Measurements from ENCODE around the gene ADO.

The ADO gene

DNA sequence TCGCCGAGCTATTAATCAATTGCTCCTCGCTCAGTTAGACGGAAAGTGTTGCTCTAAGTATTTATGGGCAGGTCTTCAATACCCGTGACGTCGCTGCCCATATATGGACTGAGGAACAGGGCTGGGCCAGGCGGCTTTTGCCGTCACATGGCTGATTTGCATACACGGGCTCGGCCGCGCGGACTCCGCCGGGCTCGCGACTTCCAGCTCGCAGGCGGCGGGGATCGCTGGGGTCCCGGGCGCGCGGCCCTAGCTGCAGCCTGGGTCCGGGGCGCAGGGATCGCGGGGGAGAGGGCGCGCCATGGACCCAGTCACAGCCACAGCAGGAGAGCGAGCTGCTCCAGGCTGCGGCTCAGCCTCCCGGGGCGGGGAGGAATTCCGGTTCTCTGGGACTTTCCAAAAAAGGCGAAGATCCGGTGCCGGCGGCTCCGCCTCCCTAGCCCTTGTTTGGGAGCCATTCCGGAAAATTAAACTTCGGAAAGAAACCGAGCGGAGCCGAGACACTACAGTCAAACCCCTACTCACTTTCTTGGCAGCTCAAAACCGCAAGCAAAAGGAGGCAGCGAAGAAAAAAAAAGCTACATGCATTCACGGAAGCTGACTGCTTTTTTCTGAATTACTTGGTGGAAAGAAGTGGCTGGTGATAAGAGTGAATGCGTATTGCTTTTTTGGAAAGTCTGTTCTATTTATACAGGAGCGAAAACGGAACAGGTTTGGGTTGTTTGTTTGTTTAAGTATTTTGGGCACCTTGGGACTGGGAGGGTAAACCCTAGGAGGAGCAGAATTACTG, 12.0 kb downstream of the ADO start, which contains the start of gene EGR2:
Gene EGR2, minus strand, starts transcription at position 36 of the 790 bp plus-strand sequence. CDS start 337 bp downstream, outside the sequence.
- H3K36me3 Mint-ChIP-seq (ENCODE audit: insufficient read depth): peaks cover 19% of the 10 kb centered on the region
- peak within 1 kb of the TSS; percentile 86 to 92 for H3K27ac Mint-ChIP-seq
- DNase-seq: peak; percentile 93 to 98 (median 95)
- ATAC-seq (replicated peaks): peak; percentile 79
- H3K4me1 Mint-ChIP-seq (ENCODE audit: low read depth in 2 of 2): peaks cover 37 to 55% of the 10 kb centered on the region in 2 donors
- peak within 1 kb of the TSS; percentile 96 to 99 for H3K4me3 Mint-ChIP-seq
- peaks cover 53 to 66% of the 10 kb centered on the region in 2 donors for H3K27me3 Mint-ChIP-seq
- no peaks in the 10 kb centered on the region for H3K9me3 Mint-ChIP-seq

DNA sequence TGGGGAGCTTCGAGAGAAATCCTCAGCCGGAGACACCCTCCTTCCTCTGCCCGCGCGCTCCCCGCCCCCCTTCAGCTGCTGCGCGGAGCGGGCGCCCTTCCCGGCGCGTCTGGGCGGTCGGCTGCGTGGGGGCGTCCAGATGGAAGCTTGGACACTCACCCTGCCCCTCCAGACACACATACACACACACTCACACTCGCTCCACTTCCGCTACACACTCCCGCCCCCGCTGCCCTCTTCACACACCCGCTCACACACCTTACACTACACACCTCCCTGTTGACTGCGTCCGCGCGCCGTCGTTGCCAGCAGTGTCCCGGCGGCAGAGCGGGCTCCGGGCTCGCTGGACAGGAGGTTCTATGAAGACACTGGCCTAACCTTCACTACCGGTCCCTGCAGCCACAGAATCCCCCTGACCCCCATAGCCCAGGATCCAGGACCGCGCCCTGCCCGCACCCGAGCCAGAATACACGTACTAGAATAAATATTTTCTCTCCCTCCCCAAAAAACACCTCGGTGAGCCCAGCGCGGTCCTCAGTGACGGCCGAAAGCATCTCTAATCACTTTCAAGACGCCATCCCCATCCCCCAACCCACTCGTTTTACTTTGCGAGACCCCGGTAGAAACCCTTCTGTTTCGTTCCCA, 12.7 kb downstream of the ADO start:
- Mint-ChIP-seq H3K27me3 (peaks cover 53 to 66% of the 10 kb centered on the region in 2 donors), H3K4me1 (ENCODE audit: low read depth in 2 of 2) (peaks cover 36 to 52% of the 10 kb centered on the region in 2 donors), H3K9me3 (no peaks in the 10 kb centered on the region), H3K27ac (peak overlapping the region; percentile 86 to 92), H3K4me3 (peak overlapping the region; percentile 96 to 99), H3K36me3 (ENCODE audit: insufficient read depth) (peaks cover 19% of the 10 kb centered on the region)
- ATAC-seq (replicated peaks) (peak; percentile 16), DNase-seq (peak in 2 of 3 experiments; percentile 22 to 65)

DNA sequence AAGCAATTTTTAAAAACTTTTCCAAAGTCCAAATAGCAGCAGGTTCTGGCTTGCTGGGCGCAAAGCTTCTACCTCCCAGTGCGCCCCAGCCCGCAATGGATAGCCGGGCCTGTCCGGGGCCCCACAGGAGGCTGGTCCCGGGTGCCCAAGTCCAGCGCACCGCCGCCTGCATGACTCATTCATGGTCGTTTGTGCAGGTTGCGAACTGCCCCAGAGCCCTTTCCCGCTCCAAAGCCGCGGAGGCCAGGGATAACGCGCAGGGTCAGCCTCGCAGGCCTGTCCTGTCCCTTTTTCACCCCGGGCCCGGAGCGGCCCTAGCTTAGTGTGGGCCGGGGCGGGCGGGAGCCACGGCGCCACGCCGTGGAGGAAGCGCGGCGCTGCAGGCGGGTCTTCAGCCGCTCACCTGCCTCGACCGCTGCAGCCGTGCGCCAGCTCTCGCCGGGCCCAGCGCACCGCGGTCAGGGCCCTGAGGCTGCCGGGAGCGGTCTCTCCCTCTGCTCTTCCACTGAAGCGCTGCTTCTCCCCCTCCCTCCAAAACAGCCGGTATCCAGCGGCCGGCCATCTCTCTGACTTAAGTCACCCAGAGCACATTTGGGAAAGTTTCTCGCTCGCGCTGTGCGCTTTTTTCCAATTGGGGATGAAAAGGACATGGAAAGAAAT, 13.4 kb downstream of the ADO start:
- Mint-ChIP-seq H3K4me3 (peak overlapping the region; percentile 96 to 99), H3K27me3 (peaks cover 53 to 66% of the 10 kb centered on the region in 2 donors), H3K9me3 (no peaks in the 10 kb centered on the region), H3K36me3 (ENCODE audit: insufficient read depth) (peaks cover 19% of the 10 kb centered on the region), H3K4me1 (ENCODE audit: low read depth in 2 of 2) (peaks cover 36 to 48% of the 10 kb centered on the region in 2 donors), H3K27ac (peak overlapping the region; percentile 86 to 92)
- DNase-seq (peak; percentile 48 to 59 (median 53)), ATAC-seq (replicated peaks) (peak; percentile 32)

DNA sequence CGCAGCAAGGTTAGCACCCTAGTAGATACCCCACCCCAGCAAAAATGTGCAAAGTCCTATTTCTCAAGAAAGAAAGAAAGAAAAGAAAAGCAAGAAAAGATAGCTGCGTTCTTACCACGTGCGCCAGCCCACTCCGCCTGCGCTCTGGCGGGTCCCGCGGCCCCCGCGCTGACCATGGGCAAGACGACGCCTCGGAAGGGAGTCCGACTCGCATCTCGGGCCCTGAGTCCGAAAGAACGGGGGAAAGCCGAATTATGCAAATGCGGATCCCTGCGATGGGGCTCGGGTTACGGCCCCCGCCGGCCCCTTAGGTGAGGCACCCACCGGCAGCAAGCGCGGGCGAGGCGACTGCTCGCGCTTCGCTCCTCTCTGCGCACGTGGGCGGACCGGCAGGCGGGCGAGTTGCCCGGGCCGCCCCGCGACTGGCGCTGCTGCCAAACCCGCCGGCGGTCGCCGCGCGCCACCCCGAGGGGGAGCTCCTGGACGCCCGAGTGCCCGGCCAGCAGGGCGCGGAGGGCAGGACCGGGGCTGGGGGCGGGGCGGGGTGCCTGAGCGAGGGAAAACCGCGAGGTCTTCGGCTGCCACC, 14.0 kb downstream of the ADO start:
- H3K27ac Mint-ChIP-seq: no peak overlapping the region
- ATAC-seq (replicated peaks) (peak; percentile 4), DNase-seq (peak in 2 of 3 experiments; percentile 30 to 40)
- H3K4me1 Mint-ChIP-seq (ENCODE audit: low read depth in 2 of 2): peaks cover 35 to 44% of the 10 kb centered on the region in 2 donors
- peaks cover 16% of the 10 kb centered on the region for H3K36me3 Mint-ChIP-seq (ENCODE audit: insufficient read depth)
- no peaks in the 10 kb centered on the region for H3K9me3 Mint-ChIP-seq
- H3K4me3 Mint-ChIP-seq: peak overlapping the region; percentile 96 to 99
- peaks cover 49 to 62% of the 10 kb centered on the region in 2 donors for H3K27me3 Mint-ChIP-seq

DNA sequence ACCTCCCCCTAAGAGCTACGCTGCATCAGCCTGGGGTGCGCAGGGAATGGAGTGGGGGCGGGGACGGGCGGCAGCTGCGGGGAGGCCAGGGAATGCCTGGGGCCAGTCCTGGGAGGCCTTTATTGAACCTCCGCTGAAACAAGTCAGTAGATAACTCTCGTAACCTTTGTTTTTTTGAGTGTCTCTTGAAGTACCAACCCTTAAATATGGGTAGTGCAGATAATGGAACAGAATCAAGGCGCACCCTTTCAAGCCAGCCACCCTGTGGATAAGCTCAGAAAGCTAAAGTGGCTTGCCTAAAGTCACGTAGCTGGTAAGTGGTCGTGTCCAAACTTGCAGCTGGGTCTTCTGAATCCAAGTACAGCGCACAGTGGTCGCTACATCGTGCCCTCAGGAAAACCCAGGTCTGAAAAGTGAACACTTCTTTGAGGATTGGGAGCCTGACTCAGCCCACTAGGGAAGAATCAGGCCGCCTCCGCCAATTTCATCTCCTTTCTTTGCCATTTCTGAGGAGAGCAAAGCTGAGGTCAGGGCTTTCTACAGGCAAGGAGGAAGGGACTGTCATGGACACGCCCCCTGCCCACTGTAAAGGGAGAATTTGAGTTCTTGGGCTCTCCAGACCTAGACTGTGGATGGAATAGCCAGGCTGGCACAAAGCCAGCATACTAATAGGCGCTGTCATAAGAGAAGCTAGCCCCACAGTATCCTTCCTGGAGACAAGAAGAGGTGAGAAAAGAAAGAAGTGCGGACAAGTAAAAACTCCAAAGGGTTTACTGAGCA, 14.8 kb downstream of the ADO start:
- Mint-ChIP-seq H3K9me3 (no peaks in the 10 kb centered on the region), H3K4me3 (peak overlapping the region; percentile 15 to 96), H3K4me1 (ENCODE audit: low read depth in 2 of 2) (peaks cover 29 to 37% of the 10 kb centered on the region in 2 donors), H3K36me3 (ENCODE audit: insufficient read depth) (peaks cover 15% of the 10 kb centered on the region), H3K27me3 (peaks cover 40 to 54% of the 10 kb centered on the region in 2 donors), H3K27ac (no peak overlapping the region)
- DNase-seq (no peak), ATAC-seq (replicated peaks) (no peak)

DNA sequence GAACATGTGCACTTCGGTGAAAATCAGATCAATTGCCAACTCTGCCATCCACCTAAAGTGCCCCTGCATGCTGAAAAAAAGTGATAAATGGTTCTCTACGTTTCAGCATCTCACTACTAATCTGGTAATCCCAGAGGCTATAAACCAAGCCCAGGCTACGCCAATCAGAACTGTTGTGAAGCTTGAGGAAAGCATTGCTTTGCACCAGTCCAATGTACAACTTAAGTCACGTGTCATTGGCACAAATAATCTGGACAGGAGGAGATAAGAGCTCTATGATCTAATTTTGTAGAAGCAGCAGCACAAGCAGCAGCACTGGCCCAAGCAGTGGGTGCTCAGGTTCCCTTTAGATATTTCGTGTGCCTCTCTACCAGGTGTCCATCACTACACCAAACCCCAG, 16.1 kb downstream of the ADO start:
- Mint-ChIP-seq H3K27ac (no peak overlapping the region), H3K36me3 (ENCODE audit: insufficient read depth) (peaks cover 15% of the 10 kb centered on the region), H3K4me3 (no peak overlapping the region), H3K9me3 (no peaks in the 10 kb centered on the region), H3K27me3 (peaks cover 34 to 42% of the 10 kb centered on the region in 2 donors), H3K4me1 (ENCODE audit: low read depth in 2 of 2) (peaks cover 22 to 25% of the 10 kb centered on the region in 2 donors)
- DNase-seq: no peak
- ATAC-seq (replicated peaks): no peak

DNA sequence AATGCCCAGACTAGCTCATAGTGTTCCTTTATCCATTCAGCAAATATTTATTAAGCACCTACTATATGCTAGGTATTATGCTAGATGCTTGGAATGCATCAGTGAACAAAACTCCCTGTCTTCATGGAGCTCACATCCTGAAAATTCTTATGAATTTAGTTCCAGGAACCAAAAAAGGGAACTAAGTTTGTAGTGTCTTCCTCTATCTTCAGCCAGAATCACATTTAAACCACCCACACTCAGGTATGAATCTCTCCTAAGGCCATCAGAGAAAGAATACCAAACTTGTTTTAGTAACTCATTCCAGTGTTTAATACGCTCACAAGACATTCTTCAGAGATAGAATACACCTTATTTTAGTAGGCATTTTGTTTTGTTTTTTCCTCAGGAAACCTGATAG, 21.8 kb downstream of the ADO start:
- DNase-seq: no peak
- peaks cover 0 to 1% of the 10 kb centered on the region in 2 donors for H3K27me3 Mint-ChIP-seq
- H3K27ac Mint-ChIP-seq: no peak overlapping the region
- no peaks in the 10 kb centered on the region for H3K36me3 Mint-ChIP-seq (ENCODE audit: insufficient read depth)
- ATAC-seq (replicated peaks): no peak
- no peaks in the 10 kb centered on the region for H3K4me1 Mint-ChIP-seq (ENCODE audit: low read depth in 2 of 2)
- H3K9me3 Mint-ChIP-seq: no peaks in the 10 kb centered on the region
- H3K4me3 Mint-ChIP-seq: no peak overlapping the region

DNA sequence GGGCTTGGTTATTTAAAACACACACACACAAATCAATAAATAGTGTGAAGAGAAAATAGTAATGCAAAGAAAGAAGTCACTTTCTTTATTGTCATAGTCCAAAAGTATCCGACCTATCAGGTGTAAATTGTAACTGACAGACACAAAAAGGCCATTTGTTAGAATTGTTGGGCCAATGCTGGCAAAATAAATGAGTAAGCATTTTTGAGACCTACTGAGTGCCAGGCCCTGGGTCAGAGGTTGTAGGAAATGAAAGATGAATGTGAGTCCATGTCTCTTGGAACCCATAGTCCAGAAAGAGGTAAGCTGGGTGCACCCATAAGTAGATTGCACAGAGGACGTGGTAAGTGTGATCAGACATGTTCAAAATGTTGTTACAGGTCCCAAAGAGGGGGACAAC, 25.1 kb downstream of the ADO start:
- H3K4me1 Mint-ChIP-seq (ENCODE audit: low read depth in 2 of 2): no peaks in the 10 kb centered on the region
- no peaks in the 10 kb centered on the region for H3K36me3 Mint-ChIP-seq (ENCODE audit: insufficient read depth)
- H3K27me3 Mint-ChIP-seq: peaks cover 0 to 12% of the 10 kb centered on the region in 2 donors

DNA sequence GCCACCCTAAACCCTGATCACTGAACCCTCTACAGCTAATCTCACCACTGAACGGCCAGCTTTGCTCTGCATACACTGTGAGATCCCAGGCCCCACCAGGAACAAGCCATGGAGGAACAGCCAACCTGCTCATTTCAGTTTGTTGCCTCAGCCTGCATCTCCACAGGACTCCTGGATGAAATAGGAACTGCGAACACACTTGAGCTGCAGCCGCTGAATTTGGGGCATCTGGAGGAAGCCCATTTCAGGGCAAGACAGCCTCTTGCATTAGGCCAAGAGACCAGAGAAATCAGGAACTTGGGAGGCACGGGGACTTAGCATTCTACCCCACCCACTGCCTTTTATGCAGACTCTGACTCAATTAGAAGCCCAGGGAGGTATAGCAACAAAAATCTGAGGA, 26.2 kb downstream of the ADO start:
- ATAC-seq (replicated peaks) (no peak), DNase-seq (no peak)
- H3K4me1 Mint-ChIP-seq (ENCODE audit: low read depth in 2 of 2): no peaks in the 10 kb centered on the region
- H3K27ac Mint-ChIP-seq: no peak overlapping the region
- H3K9me3 Mint-ChIP-seq: no peaks in the 10 kb centered on the region
- H3K4me3 Mint-ChIP-seq: no peak overlapping the region
- no peaks in the 10 kb centered on the region for H3K36me3 Mint-ChIP-seq (ENCODE audit: insufficient read depth)
- H3K27me3 Mint-ChIP-seq: peaks cover 0 to 12% of the 10 kb centered on the region in 2 donors

More for the DNA sequence above, 25.1 kb downstream of the ADO start:
- H3K9me3 Mint-ChIP-seq: no peaks in the 10 kb centered on the region
- ATAC-seq (replicated peaks): no peak
- no peak for DNase-seq
- H3K27ac Mint-ChIP-seq: no peak overlapping the region
- H3K4me3 Mint-ChIP-seq: no peak overlapping the region

DNA sequence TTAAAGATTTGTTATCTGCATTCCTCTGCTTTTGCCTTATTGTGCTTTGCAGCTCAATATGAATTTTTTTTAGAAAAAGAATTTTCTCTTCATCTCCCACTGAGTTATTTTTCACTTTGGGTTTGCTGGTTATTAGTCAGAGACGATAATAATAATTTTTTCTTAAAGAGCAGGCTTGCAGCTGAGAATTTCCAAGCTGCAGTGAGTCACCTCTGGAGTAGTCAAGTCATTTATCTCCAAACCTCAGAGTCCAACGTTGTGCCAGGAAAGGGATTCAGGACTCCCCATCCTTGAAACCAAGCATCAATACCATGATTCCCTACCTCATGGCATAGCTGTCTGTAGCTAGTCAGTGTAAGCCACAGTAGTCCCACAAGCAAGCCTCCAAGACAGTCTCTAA, 26.8 kb downstream of the ADO start:
- no peaks in the 10 kb centered on the region for H3K9me3 Mint-ChIP-seq
- no peak overlapping the region for H3K4me3 Mint-ChIP-seq
- no peaks in the 10 kb centered on the region for H3K4me1 Mint-ChIP-seq (ENCODE audit: low read depth in 2 of 2)
- no peak for ATAC-seq (replicated peaks)
- peaks cover 0 to 12% of the 10 kb centered on the region in 2 donors for H3K27me3 Mint-ChIP-seq
- DNase-seq: no peak
- no peak overlapping the region for H3K27ac Mint-ChIP-seq
- H3K36me3 Mint-ChIP-seq (ENCODE audit: insufficient read depth): no peaks in the 10 kb centered on the region

DNA sequence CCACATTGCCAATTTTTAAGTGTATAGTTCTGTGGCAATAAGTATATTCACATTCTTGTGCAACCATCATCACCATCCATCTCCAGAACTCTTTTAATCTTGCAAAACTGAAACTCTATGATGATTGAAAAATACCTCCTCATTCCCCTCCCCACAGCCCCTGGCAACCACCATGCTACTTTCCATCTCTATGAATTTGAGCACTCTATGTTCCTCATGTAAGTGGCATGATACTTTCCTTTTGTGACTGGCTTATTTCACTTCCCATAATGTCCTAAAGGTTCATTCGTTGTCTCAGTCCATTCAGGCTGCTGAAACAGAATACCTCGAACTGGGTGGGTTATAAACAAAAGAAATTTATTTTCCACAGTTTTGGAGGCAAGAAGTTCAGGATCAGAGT, 35.1 kb downstream of the ADO start:
- Mint-ChIP-seq H3K4me3 (no peak overlapping the region), H3K27me3 (no peaks in the 10 kb centered on the region), H3K4me1 (ENCODE audit: low read depth in 2 of 2) (no peaks in the 10 kb centered on the region), H3K36me3 (ENCODE audit: insufficient read depth) (no peaks in the 10 kb centered on the region), H3K27ac (no peak overlapping the region), H3K9me3 (no peaks in the 10 kb centered on the region)
- DNase-seq: no peak
- no peak for ATAC-seq (replicated peaks)

DNA sequence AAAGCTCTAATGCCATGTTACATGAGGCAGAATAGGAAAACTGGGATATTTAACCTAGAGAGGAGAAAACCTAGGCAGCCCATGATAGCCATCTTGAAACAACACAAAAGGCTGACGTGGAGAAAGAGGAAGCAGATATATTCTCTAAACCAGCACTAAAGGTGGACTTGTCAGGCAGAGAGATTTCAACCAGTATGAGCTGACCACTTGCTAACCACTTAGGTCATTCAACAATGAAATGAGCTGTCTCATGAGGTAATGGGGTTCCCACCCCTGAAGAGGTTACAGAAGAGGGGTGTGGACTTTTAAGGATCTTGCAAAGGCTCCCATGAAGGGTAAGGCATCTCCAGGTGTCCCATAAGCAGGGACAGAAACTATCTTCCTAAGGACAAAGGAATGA, 38.5 kb downstream of the ADO start:
- no peak for ATAC-seq (replicated peaks)
- DNase-seq: no peak
- Mint-ChIP-seq H3K4me1 (ENCODE audit: low read depth in 2 of 2) (no peaks in the 10 kb centered on the region), H3K36me3 (ENCODE audit: insufficient read depth) (no peaks in the 10 kb centered on the region), H3K9me3 (no peaks in the 10 kb centered on the region), H3K27me3 (no peaks in the 10 kb centered on the region), H3K4me3 (no peak overlapping the region), H3K27ac (no peak overlapping the region)
